Measurements from ENCODE around the gene TACC2. TPM values are rescaled to one million over a fixed set of nuclear protein-coding genes. Genes with fewer than 3 reads are reported as not detected.

The TACC2 gene
- total and polyA plus RNA-seq, 2 experiments from 2014 or later: 4.3 to 16.7 TPM

GRCh38 chr10:122148876-122149560 lies 160.1 kb downstream of the TACC2 start:
- H3K79me2 ChIP-seq (ENCODE audit: insufficient read depth): no peaks in the 10 kb centered on the region
- in situ Hi-C loops (cut with MboI): no loop called here
- no peaks in the 10 kb centered on the region for H3K27me3 ChIP-seq (replicated peaks; ENCODE audit: insufficient read depth)
- H3K9ac ChIP-seq: peak overlapping the region; percentile 72
- H3F3A ChIP-seq (ENCODE audit: insufficient read depth): peaks cover 13% of the 10 kb centered on the region; the same call in 1 of the 2 replicates
- peaks cover 32% of the 10 kb centered on the region for H3K4me1 ChIP-seq (ENCODE audit: insufficient read depth)
- peaks cover 3% of the 10 kb centered on the region; the same call in 1 of the 2 replicates for H3K36me3 ChIP-seq (ENCODE audit: low read depth)
- peak overlapping the region; percentile 64 for H3K4me2 ChIP-seq (ENCODE audit: unreplicated experiment)
- no peaks in the 10 kb centered on the region for H3K9me3 ChIP-seq (ENCODE audit: low read depth)
- peak overlapping the region; percentile 47 for H2AFZ ChIP-seq
- no peaks in the 10 kb centered on the region for H4K20me1 ChIP-seq (ENCODE audit: insufficient read depth)
- H3K27ac ChIP-seq: peak overlapping the region; percentile 64
- no peaks in the 10 kb centered on the region for H3K9me2 ChIP-seq (ENCODE audit: insufficient read depth)
- 13 to 20% methylated on average over 11 to 15 of the region's 15 CpGs for WGBS, 2 experiments (ENCODE audit: low coverage in 1 of 2, low lambda C conversion rate in 2 of 2, missing lambda C conversion rate in 2 of 2)
- 0 out of 2 replicates have a peak overlapping the region, but pooled peaks have one; percentile 22 for H3K4me3 ChIP-seq
- TF ChIP-seq EZH2phosphoT487 (IDR thresholded peaks at IDR 0.05; ENCODE audit: insufficient read depth, low read depth) (no peak), EZH2 (IDR thresholded peaks at IDR 0.05; ENCODE audit: insufficient read depth, poor library complexity, severe bottlenecking) (no peak)
- DNase-seq: no peak

GRCh38 chr10:122149561-122150505 lies 160.9 kb downstream of the TACC2 start:
- Histone ChIP-seq H3F3A (ENCODE audit: insufficient read depth) (peaks cover 17% of the 10 kb centered on the region; the same call in 1 of the 2 replicates), H3K36me3 (ENCODE audit: low read depth) (peaks cover 3% of the 10 kb centered on the region; the same call in 1 of the 2 replicates), H3K9me3 (ENCODE audit: low read depth) (no peaks in the 10 kb centered on the region), H3K4me1 (ENCODE audit: insufficient read depth) (peaks cover 37% of the 10 kb centered on the region), H3K79me2 (ENCODE audit: insufficient read depth) (no peaks in the 10 kb centered on the region), H3K9me2 (ENCODE audit: insufficient read depth) (no peaks in the 10 kb centered on the region), H3K4me3 (peak overlapping the region; percentile 22), H3K9ac (peak overlapping the region; percentile 72), H4K20me1 (ENCODE audit: insufficient read depth) (no peaks in the 10 kb centered on the region), H3K4me2 (ENCODE audit: unreplicated experiment) (peak overlapping the region; percentile 64), H2AFZ (peak overlapping the region; percentile 47), H3K27ac (peak overlapping the region; percentile 64), H3K27me3 (replicated peaks; ENCODE audit: insufficient read depth) (no peaks in the 10 kb centered on the region)
- DNase-seq: peak; percentile 90
- TF ChIP-seq EZH2 (IDR thresholded peaks at IDR 0.05; ENCODE audit: insufficient read depth, poor library complexity, severe bottlenecking) (no peak), EZH2phosphoT487 (IDR thresholded peaks at IDR 0.05; ENCODE audit: insufficient read depth, low read depth) (no peak)
- WGBS, 2 experiments (ENCODE audit: low coverage in 1 of 2, low lambda C conversion rate in 2 of 2, missing lambda C conversion rate in 2 of 2): 22 to 28% methylated on average over 41 of the region's 41 CpGs
- in situ Hi-C loops (cut with MboI): no loop called here

- Histone ChIP-seq H3K9ac (no peak overlapping the region), H3K4me1 (ENCODE audit: insufficient read depth) (peaks cover 45% of the 10 kb centered on the region), H3K9me3 (ENCODE audit: low read depth) (no peaks in the 10 kb centered on the region), H3K9me2 (ENCODE audit: insufficient read depth) (no peaks in the 10 kb centered on the region), H3F3A (ENCODE audit: insufficient read depth) (peaks cover 25% of the 10 kb centered on the region), H2AFZ (no peak overlapping the region), H4K20me1 (ENCODE audit: insufficient read depth) (no peaks in the 10 kb centered on the region), H3K4me3 (no peak overlapping the region), H3K27me3 (replicated peaks; ENCODE audit: insufficient read depth) (no peaks in the 10 kb centered on the region), H3K27ac (no peak overlapping the region), H3K4me2 (ENCODE audit: unreplicated experiment) (no peak overlapping the region), H3K36me3 (ENCODE audit: low read depth) (no peaks in the 10 kb centered on the region), H3K79me2 (ENCODE audit: insufficient read depth) (no peaks in the 10 kb centered on the region)
- in situ Hi-C loops (cut with MboI): no loop called here
- TF ChIP-seq EZH2phosphoT487 (IDR thresholded peaks at IDR 0.05; ENCODE audit: insufficient read depth, low read depth) (no peak), EZH2 (IDR thresholded peaks at IDR 0.05; ENCODE audit: insufficient read depth, poor library complexity, severe bottlenecking) (no peak)
- 98 to 100% methylated on average over 5 of the region's 5 CpGs for WGBS, 2 experiments (ENCODE audit: low coverage in 1 of 2, low lambda C conversion rate in 2 of 2, missing lambda C conversion rate in 2 of 2)
- no peak for DNase-seq
Observed at GRCh38 chr10:122151121-122151694, 162.2 kb downstream of the TACC2 start.

GRCh38 chr10:122152544-122152943 lies 163.6 kb downstream of the TACC2 start:
- H3K27ac ChIP-seq: peak overlapping the region; percentile 48
- H3K27me3 ChIP-seq (replicated peaks; ENCODE audit: insufficient read depth): no peaks in the 10 kb centered on the region

More at GRCh38 chr10:122152544-122152943, 163.6 kb downstream of the TACC2 start:
- Histone ChIP-seq H3K4me2 (ENCODE audit: unreplicated experiment) (peak overlapping the region; percentile 17), H2AFZ (no peak overlapping the region), H3F3A (ENCODE audit: insufficient read depth) (peaks cover 25% of the 10 kb centered on the region), H3K4me3 (no peak overlapping the region), H3K9me3 (ENCODE audit: low read depth) (no peaks in the 10 kb centered on the region), H3K79me2 (ENCODE audit: insufficient read depth) (peaks cover 4% of the 10 kb centered on the region; the same call in 1 of the 2 replicates), H3K4me1 (ENCODE audit: insufficient read depth) (peaks cover 40% of the 10 kb centered on the region), H3K9me2 (ENCODE audit: insufficient read depth) (no peaks in the 10 kb centered on the region), H4K20me1 (ENCODE audit: insufficient read depth) (no peaks in the 10 kb centered on the region), H3K9ac (peak overlapping the region; percentile 47; the same call in 1 of the 2 replicates), H3K36me3 (ENCODE audit: low read depth) (no peaks in the 10 kb centered on the region)
- peak; percentile 97 for DNase-seq
- no peak for TF ChIP-seq EZH2phosphoT487 (IDR thresholded peaks at IDR 0.05; ENCODE audit: insufficient read depth, low read depth)
- no peak for TF ChIP-seq EZH2 (IDR thresholded peaks at IDR 0.05; ENCODE audit: insufficient read depth, poor library complexity, severe bottlenecking)
- WGBS, 2 experiments (ENCODE audit: low coverage in 1 of 2, low lambda C conversion rate in 2 of 2, missing lambda C conversion rate in 2 of 2): 10 to 14% methylated on average over 9 of the region's 9 CpGs
- in situ Hi-C loops (cut with MboI): no loop called here
